HepG2 (cell line): Measurements from ENCODE around the gene FAH. TPM values are rescaled to one million over a fixed set of nuclear protein-coding genes. Genes with fewer than 3 reads are reported as not detected.

ENCODE experiments used
- CBX5 ChIP-seq: sonication (generic); formaldehyde crosslinking; IDR thresholded peaks from 2 replicates; pipeline ENCODE4 v1.4.0; 2020; ENCODE audit warnings: missing genetic modification reagents, borderline replicate concordance
- GABPB1 ChIP-seq: IDR thresholded peaks from 2 replicates; pipeline ENCODE4 v1.6.1; 2016; ENCODE audit warnings: mild to moderate bottlenecking, missing genetic modification reagents, moderate library complexity, missing compliant biosample characterization
- HNRNPLL ChIP-seq: fragments of 200-400 bp; formaldehyde crosslinking; IDR thresholded peaks from 2 replicates; pipeline ENCODE4 v1.6.1; 2017; ENCODE audit warnings: mild to moderate bottlenecking, low read depth, low read length; ENCODE audit not compliant: poor library complexity, severe bottlenecking
- KLF6 ChIP-seq: IDR thresholded peaks from 2 replicates; pipeline ENCODE4 v1.8.0; 2016; ENCODE audit warnings: missing biosample characterization, missing genetic modification reagents
- PAX8 ChIP-seq: sonication (generic); formaldehyde crosslinking; IDR thresholded peaks from 2 replicates; pipeline ENCODE4 v1.8.0; 2022; ENCODE audit warnings: mild to moderate bottlenecking, missing genetic modification reagents, borderline replicate concordance
- RARA ChIP-seq: IDR thresholded peaks from 2 replicates; pipeline ENCODE4 v1.6.1; 2016; ENCODE audit warnings: missing genetic modification reagents, missing compliant biosample characterization
- RBAK ChIP-seq: sonication (generic); formaldehyde crosslinking; IDR thresholded peaks from 2 replicates; pipeline ENCODE4 v1.5.1; 2020; ENCODE audit warnings: mild to moderate bottlenecking, missing genetic modification reagents
- RFX5 ChIP-seq: IDR thresholded peaks from 2 replicates; pipeline ENCODE4 v1.6.1; 2011; ENCODE audit warnings: low read depth, low read length, improper control_type of control experiment
- RXRB ChIP-seq: IDR thresholded peaks from 2 replicates; pipeline ENCODE4 v1.6.1; 2016; ENCODE audit warnings: borderline replicate concordance, missing genetic modification reagents, missing compliant biosample characterization
- TARDBP ChIP-seq: sonication (generic); formaldehyde crosslinking; IDR thresholded peaks from 2 replicates; pipeline ENCODE4 v1.8.0; 2022; ENCODE audit warnings: mild to moderate bottlenecking, missing genetic modification reagents
- TGIF2 ChIP-seq: IDR thresholded peaks from 2 replicates; pipeline ENCODE4 v1.6.1; 2016; ENCODE audit warnings: control low read depth, missing compliant biosample characterization
- YEATS4 ChIP-seq: sonication (generic); formaldehyde crosslinking; IDR thresholded peaks from 2 replicates; pipeline ENCODE4 v1.4.0; 2020; ENCODE audit warnings: missing genetic modification reagents, borderline replicate concordance
- ZMYM2 ChIP-seq: sonication (generic); formaldehyde crosslinking; IDR thresholded peaks from 2 replicates; pipeline ENCODE4 v1.8.0; 2022; ENCODE audit warnings: mild to moderate bottlenecking, missing genetic modification reagents
- ZNF292 ChIP-seq: sonication (generic); formaldehyde crosslinking; IDR thresholded peaks from 2 replicates; pipeline ENCODE4 v1.8.1; 2022; ENCODE audit warnings: mild to moderate bottlenecking, low read depth, missing genetic modification reagents, borderline replicate concordance
- ZNF350 ChIP-seq: sonication (generic); formaldehyde crosslinking; IDR thresholded peaks from 2 replicates; pipeline ENCODE4 v1.4.0; 2020; ENCODE audit warnings: mild to moderate bottlenecking, low read depth, missing genetic modification reagents, borderline replicate concordance
- polyA plus RNA-seq, 8 experiments: library from polyadenylated mRNA; depleted of rRNA in 3 of 8; stranded (reverse) in 7 of 8; unstranded in 1 of 8; fragments of >200 nt; fragmentation: Illumina TruSeq in 4 of 8; extraction: Trizol in 4 of 8; gene quantifications; 2 replicates each; pipeline versions ENCODE4 v1.2.1 to v1.2.3, GENCODE V29; 2011 to 2016; ENCODE audit warnings: low read depth in 4 of 8, missing spikeins in 1 of 8, mixed read lengths in 1 of 8; ENCODE audit not compliant: insufficient read depth in 1 of 8
- total RNA-seq, 5 experiments: library from RNA; depleted of rRNA; stranded (reverse); fragments of >200 nt; fragmentation: Illumina TruSeq; extraction: Trizol; gene quantifications; 2 replicates each; pipeline ENCODE4 v1.2.3, GENCODE V29; 2016; ENCODE audit warnings: low read depth in 1 of 5
- TF ChIP-seq, protein P1 (sequence below): sonication (generic); IDR thresholded peaks from 2 replicates; pipeline ENCODE4 v1.6.1; 2016; ENCODE audit warnings: low read depth, borderline replicate concordance
- TF ChIP-seq, protein P2 (sequence below): sonication (generic); formaldehyde crosslinking; IDR thresholded peaks from 2 replicates; pipeline ENCODE4 v1.5.1; 2020; ENCODE audit warnings: missing genetic modification reagents, mild to moderate bottlenecking, borderline replicate concordance
- TF ChIP-seq, protein P3 (sequence below): sonication (generic); formaldehyde crosslinking; IDR thresholded peaks from 2 replicates; pipeline ENCODE4 v1.5.0; 2020; ENCODE audit warnings: mild to moderate bottlenecking, missing genetic modification reagents, borderline replicate concordance

Gene FAH
- total and polyA plus RNA-seq, 2 of the 13 experiments (the other 11 are each of a cell fraction or from before 2014, with no cell fraction given), result 36.6 to 75.0 TPM

DNA sequence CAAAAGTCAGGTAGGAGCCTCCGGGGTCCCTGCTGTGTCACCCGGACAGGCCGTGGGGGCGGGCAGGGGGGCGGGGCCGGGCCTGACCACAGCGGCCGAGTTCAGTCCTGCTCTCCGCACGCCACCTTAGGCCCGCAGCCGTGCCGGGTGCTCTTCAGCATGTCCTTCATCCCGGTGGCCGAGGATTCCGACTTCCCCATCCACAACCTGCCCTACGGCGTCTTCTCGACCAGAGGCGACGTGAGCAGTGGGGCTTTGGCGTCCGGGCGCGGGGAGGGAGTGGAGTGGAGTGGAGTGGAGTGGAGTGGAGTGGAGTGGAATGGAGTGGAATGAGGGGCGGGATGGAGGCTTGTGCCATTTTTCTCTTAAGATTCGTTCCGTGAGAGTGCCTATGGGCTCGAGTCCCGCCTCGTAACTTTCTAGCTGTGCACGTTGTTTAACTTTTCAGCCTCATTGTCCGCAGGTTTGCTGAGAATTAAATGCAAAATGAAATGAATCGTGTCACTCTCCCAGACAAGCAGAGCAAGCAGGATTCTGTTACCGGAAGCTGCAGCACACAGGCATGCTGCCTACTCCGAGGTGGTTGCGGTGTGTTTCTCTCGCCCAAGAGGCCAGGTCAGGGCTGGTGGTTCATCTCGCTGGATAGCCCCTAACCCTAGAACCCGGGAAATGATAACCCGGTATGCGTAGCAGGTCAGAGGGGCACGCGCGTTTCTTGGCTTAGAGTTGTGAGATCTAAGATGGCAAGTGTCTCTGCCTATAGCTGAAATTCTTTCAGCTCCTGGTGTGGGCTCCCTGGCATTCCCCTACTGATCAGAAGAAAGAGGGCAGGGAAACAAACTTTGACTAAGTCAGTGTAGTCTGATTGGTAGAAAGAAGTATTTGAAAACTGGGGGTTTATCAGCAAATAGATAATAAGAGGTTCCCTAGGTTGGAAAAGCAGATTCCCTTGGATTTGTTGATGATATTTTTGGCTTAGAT is at the start of gene FAH (continued):
- TF ChIP-seq RFX5 (no peak), RBAK (CRISPR knock-in tag) (no peak), HNRNPLL (peak; percentile 70), CBX5 (CRISPR knock-in tag) (no peak), RARA (CRISPR knock-in tag) (0 out of 2 replicates have a peak, but pooled peaks have one; percentile 62), ZMYM2 (0 out of 2 replicates have a peak, but pooled peaks have one; percentile 20), ZNF350 (CRISPR knock-in tag) (peak; percentile 52; the same call in 1 of the 2 replicates), TARDBP (CRISPR knock-in tag) (peak; percentile 69; the same call in 1 of the 2 replicates), GABPB1 (CRISPR knock-in tag) (peak; percentile 67), YEATS4 (CRISPR knock-in tag) (peak; percentile 57; the same call in 1 of the 2 replicates), ZNF292 (CRISPR knock-in tag) (peak; percentile 51), KLF6 (CRISPR knock-in tag) (peak; percentile 14; the same call in 1 of the 2 replicates), TGIF2 (0 out of 2 replicates have a peak, but pooled peaks have one; percentile 24), RXRB (CRISPR knock-in tag) (no peak; the same call in 1 of the 2 replicates), PAX8 (CRISPR knock-in tag) (no peak)
- TF ChIP-seq, protein P1, sequence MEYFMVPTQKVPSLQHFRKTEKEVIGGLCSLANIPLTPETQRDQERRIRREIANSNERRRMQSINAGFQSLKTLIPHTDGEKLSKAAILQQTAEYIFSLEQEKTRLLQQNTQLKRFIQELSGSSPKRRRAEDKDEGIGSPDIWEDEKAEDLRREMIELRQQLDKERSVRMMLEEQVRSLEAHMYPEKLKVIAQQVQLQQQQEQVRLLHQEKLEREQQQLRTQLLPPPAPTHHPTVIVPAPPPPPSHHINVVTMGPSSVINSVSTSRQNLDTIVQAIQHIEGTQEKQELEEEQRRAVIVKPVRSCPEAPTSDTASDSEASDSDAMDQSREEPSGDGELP, result 0 out of 2 replicates have a peak, but pooled peaks have one; percentile 12
- TF ChIP-seq, protein P2, sequence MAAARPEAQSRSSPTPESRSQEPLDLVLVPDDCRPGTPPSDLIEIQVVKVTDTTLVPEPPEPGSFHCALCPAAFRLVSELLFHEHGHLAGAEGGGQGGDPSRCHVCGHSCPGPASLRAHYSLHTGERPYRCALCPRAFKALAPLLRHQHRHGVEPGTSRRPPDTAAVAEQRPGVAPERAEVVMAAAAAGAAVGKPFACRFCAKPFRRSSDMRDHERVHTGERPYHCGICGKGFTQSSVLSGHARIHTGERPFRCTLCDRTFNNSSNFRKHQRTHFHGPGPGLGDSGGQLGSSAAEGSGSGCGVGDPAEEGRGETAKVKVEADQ (CRISPR knock-in tag), result 0 out of 2 replicates have a peak, but pooled peaks have one; percentile 24
- TF ChIP-seq, protein P3, sequence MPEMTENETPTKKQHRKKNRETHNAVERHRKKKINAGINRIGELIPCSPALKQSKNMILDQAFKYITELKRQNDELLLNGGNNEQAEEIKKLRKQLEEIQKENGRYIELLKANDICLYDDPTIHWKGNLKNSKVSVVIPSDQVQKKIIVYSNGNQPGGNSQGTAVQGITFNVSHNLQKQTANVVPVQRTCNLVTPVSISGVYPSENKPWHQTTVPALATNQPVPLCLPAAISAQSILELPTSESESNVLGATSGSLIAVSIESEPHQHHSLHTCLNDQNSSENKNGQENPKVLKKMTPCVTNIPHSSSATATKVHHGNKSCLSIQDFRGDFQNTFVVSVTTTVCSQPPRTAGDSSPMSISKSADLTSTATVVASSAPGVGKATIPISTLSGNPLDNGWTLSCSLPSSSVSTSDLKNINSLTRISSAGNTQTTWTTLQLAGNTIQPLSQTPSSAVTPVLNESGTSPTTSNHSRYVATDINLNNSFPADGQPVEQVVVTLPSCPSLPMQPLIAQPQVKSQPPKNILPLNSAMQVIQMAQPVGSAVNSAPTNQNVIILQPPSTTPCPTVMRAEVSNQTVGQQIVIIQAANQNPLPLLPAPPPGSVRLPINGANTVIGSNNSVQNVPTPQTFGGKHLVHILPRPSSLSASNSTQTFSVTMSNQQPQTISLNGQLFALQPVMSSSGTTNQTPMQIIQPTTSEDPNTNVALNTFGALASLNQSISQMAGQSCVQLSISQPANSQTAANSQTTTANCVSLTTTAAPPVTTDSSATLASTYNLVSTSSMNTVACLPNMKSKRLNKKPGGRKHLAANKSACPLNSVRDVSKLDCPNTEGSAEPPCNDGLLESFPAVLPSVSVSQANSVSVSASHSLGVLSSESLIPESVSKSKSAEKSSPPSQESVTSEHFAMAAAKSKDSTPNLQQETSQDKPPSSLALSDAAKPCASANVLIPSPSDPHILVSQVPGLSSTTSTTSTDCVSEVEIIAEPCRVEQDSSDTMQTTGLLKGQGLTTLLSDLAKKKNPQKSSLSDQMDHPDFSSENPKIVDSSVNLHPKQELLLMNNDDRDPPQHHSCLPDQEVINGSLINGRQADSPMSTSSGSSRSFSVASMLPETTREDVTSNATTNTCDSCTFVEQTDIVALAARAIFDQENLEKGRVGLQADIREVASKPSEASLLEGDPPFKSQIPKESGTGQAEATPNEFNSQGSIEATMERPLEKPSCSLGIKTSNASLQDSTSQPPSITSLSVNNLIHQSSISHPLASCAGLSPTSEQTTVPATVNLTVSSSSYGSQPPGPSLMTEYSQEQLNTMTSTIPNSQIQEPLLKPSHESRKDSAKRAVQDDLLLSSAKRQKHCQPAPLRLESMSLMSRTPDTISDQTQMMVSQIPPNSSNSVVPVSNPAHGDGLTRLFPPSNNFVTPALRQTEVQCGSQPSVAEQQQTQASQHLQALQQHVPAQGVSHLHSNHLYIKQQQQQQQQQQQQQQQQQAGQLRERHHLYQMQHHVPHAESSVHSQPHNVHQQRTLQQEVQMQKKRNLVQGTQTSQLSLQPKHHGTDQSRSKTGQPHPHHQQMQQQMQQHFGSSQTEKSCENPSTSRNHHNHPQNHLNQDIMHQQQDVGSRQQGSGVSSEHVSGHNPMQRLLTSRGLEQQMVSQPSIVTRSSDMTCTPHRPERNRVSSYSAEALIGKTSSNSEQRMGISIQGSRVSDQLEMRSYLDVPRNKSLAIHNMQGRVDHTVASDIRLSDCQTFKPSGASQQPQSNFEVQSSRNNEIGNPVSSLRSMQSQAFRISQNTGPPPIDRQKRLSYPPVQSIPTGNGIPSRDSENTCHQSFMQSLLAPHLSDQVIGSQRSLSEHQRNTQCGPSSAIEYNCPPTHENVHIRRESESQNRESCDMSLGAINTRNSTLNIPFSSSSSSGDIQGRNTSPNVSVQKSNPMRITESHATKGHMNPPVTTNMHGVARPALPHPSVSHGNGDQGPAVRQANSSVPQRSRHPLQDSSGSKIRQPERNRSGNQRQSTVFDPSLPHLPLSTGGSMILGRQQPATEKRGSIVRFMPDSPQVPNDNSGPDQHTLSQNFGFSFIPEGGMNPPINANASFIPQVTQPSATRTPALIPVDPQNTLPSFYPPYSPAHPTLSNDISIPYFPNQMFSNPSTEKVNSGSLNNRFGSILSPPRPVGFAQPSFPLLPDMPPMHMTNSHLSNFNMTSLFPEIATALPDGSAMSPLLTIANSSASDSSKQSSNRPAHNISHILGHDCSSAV (CRISPR knock-in tag), result no peak
